ENCODE measurements around the gene NCS1. TPM values are rescaled to one million over a fixed set of nuclear protein-coding genes. Genes with fewer than 3 reads are reported as not detected.

The NCS1 gene
- total RNA-seq, 1 experiment from 2014 or later = 68.7 TPM

DNA sequence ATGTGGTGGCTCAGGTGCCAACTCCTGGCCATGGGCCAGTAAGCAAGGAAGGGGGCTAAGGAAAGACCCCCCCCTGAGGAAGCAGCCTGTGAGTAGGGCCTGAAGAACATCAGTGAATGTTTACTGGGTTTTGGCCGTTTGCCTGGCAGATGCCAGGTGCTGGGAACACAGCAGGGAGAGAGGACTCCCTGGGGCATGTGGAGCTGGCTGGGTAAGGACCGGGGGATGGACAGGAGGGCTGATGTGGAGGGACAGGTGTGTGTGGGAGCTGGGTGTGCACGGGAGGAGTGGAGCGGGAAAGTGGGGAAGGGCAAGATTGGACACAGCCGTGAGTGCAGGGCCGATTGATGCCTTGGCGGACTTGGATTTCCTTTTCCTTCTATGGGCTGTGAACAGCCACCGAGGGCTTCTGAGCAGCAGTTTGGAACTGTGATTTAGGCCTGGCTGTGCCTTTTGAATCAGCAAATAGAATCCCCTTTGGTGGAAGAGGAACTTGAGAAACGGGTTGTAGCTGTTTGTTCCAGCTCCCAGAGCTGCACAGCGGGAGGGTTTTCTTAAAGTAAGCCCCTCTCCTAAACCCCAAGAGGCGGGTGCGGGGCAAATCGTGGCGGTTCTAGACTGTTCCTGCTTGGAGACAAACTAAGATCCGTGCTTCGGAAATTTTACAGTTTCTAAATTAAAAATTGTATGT is 96.5 kb downstream of the NCS1 start:
- H2AFZ ChIP-seq (ENCODE audit: low read depth, low read length, poor library complexity, severe bottlenecking) = no peak overlapping the region
- H3K27ac ChIP-seq (ENCODE audit: low read depth, low read length) = no peak overlapping the region
- H3K36me3 ChIP-seq (ENCODE audit: control insufficient read depth in 1 of 2, insufficient read depth in 2 of 2, low read length in 2 of 2) = no peaks in the 10 kb centered on the region
- intact Hi-C loops (cut with micrococcal nuclease) = no loop called here
- RAD21 ChIA-PET (ENCODE audit: low non-redundant PET in 1 of 2, low total read pairs in 2 of 2, uncharacterized antibody in 2 of 2, unreplicated experiment in 2 of 2) = no interaction called here
- no peak for ATAC-seq
- H3K9me2 ChIP-seq (ENCODE audit: insufficient read depth) = no peaks in the 10 kb centered on the region
- CTCF ChIA-PET = no interaction called here
- H3K4me3 ChIP-seq (replicated peaks in 1 of 2; ENCODE audit: low read depth in 1 of 2, low read length in 2 of 2) = no peak overlapping the region
- BruUV-seq (replicated peaks) = no TSS peak
- no peaks in the 10 kb centered on the region for H3K79me2 ChIP-seq (ENCODE audit: insufficient read depth, low read length)
- H3K4me1 ChIP-seq (ENCODE audit: control insufficient read depth in 1 of 2, insufficient read depth in 2 of 2, low read length in 2 of 2) = peaks cover 4 to 7% of the 10 kb centered on the region in 2 experiments; a peak in 3 of 4 replicates
- POLR2A ChIA-PET = no interaction called here
- H3K4me2 ChIP-seq (ENCODE audit: low read length) = no peak overlapping the region
- no peaks in the 10 kb centered on the region for H3K9me3 ChIP-seq (ENCODE audit: control insufficient read depth in 1 of 2, insufficient read depth in 1 of 2, low read depth in 1 of 2, low read length in 2 of 2)
- peaks cover 4% of the 10 kb centered on the region; the same call in 1 of the 2 replicates for H3K27me3 ChIP-seq (ENCODE audit: insufficient read depth, low read length)
- H3K9ac ChIP-seq (ENCODE audit: low read length) = no peak overlapping the region
- no peaks in the 10 kb centered on the region for H4K20me1 ChIP-seq (ENCODE audit: insufficient read depth)
- TF ChIP-seq, protein P1, sequence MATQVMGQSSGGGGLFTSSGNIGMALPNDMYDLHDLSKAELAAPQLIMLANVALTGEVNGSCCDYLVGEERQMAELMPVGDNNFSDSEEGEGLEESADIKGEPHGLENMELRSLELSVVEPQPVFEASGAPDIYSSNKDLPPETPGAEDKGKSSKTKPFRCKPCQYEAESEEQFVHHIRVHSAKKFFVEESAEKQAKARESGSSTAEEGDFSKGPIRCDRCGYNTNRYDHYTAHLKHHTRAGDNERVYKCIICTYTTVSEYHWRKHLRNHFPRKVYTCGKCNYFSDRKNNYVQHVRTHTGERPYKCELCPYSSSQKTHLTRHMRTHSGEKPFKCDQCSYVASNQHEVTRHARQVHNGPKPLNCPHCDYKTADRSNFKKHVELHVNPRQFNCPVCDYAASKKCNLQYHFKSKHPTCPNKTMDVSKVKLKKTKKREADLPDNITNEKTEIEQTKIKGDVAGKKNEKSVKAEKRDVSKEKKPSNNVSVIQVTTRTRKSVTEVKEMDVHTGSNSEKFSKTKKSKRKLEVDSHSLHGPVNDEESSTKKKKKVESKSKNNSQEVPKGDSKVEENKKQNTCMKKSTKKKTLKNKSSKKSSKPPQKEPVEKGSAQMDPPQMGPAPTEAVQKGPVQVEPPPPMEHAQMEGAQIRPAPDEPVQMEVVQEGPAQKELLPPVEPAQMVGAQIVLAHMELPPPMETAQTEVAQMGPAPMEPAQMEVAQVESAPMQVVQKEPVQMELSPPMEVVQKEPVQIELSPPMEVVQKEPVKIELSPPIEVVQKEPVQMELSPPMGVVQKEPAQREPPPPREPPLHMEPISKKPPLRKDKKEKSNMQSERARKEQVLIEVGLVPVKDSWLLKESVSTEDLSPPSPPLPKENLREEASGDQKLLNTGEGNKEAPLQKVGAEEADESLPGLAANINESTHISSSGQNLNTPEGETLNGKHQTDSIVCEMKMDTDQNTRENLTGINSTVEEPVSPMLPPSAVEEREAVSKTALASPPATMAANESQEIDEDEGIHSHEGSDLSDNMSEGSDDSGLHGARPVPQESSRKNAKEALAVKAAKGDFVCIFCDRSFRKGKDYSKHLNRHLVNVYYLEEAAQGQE (IDR thresholded peaks at IDR 0.05; ENCODE audit: low read depth) = no peak
- no peak for TF ChIP-seq FOSL1 (IDR thresholded peaks at IDR 0.05; ENCODE audit: low read depth)
- TF ChIP-seq ELF1 (IDR thresholded peaks at IDR 0.05; ENCODE audit: borderline replicate concordance, low read depth) = no peak
- no peak for TF ChIP-seq ZNF274 (IDR thresholded peaks at IDR 0.05; ENCODE audit: low read depth, low read length)
- no peak for TF ChIP-seq EGR1 (IDR thresholded peaks at IDR 0.05; ENCODE audit: low read depth)
- no peak for TF ChIP-seq CBX3 (IDR thresholded peaks at IDR 0.05; ENCODE audit: low read depth)
- TF ChIP-seq SP1 (IDR thresholded peaks at IDR 0.05; ENCODE audit: low read depth) = no peak
- no peak for TF ChIP-seq CEBPB (IDR thresholded peaks at IDR 0.05; ENCODE audit: low read depth)
- TF ChIP-seq POLR2AphosphoS5 (IDR thresholded peaks at IDR 0.05; ENCODE audit: low read depth, low read length) = no peak
- no peak for TF ChIP-seq RAD21 (IDR thresholded peaks at IDR 0.05; ENCODE audit: low read depth)
- no peak for TF ChIP-seq SIN3A (IDR thresholded peaks at IDR 0.05; ENCODE audit: low read depth)
- no peak for TF ChIP-seq ZFX (IDR thresholded peaks at IDR 0.05)
- no peak for TF ChIP-seq SRF (IDR thresholded peaks at IDR 0.05; ENCODE audit: low read depth)
- DNase-seq (ENCODE audit: low read depth, low spot score) = no peak
